Measurements from ENCODE around the gene ULK4. TPM values are rescaled to one million over a fixed set of nuclear protein-coding genes. Genes with fewer than 3 reads are reported as not detected.

ULK4 gene
- total and polyA plus RNA-seq, 9 of the 15 experiments (the other 6 are each of a cell fraction or from before 2014, with no cell fraction given) = 3.0 to 5.9 (median 3.5) TPM

GRCh38 chr3:41272667-41273066, 689.2 kb downstream of the ULK4 start:
- ChIA-PET CTCF (ENCODE audit: low intra/inter-chr PET ratio) (interaction anchor here (0.6 kb wide), 1 partner anchor 1568 kb away, joined by 4 read pairs; no protein-coding TSS in a partner anchor), POLR2A (no interaction called here)
- TF ChIP-seq ZNF583 (CRISPR knock-in tag; IDR thresholded peaks at IDR 0.05) (peak; percentile 98), HOXB6 (CRISPR knock-in tag; IDR thresholded peaks at IDR 0.05; ENCODE audit: borderline replicate concordance) (no peak), ZBED1 (IDR thresholded peaks at IDR 0.05) (no peak), SAP30 (IDR thresholded peaks at IDR 0.05; ENCODE audit: borderline replicate concordance, insufficient read depth, low read depth, low read length, poor library complexity, severe bottlenecking) (no peak), KLF16 (IDR thresholded peaks at IDR 0.05) (no peak), PHTF2 (CRISPR knock-in tag; IDR thresholded peaks at IDR 0.05) (no peak), HLTF (IDR thresholded peaks at IDR 0.05) (no peak), MAX (CRISPR knock-in tag; IDR thresholded peaks at IDR 0.05) (no peak), TRIM24 (IDR thresholded peaks at IDR 0.05) (no peak)
- TF ChIP-seq, protein P1, sequence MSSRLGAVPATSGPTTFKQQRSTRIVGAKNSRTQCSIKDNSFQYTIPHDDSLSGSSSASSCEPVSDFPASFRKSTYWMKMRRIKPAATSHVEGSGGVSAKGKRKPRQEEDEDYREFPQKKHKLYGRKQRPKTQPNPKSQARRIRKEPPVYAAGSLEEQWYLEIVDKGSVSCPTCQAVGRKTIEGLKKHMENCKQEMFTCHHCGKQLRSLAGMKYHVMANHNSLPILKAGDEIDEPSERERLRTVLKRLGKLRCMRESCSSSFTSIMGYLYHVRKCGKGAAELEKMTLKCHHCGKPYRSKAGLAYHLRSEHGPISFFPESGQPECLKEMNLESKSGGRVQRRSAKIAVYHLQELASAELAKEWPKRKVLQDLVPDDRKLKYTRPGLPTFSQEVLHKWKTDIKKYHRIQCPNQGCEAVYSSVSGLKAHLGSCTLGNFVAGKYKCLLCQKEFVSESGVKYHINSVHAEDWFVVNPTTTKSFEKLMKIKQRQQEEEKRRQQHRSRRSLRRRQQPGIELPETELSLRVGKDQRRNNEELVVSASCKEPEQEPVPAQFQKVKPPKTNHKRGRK (tag; IDR thresholded peaks at IDR 0.05) = 0 out of 2 replicates have a peak, but pooled peaks have one; percentile 6
- H4K20me1 ChIP-seq (replicated peaks; ENCODE audit: control insufficient read depth, insufficient read depth, low read length) = no peaks in the 10 kb centered on the region
- H2AFZ ChIP-seq (ENCODE audit: low read depth, low read length) = no peak overlapping the region
- ATAC-seq (no peak), FAIRE-seq (no peak), DNase-seq (ENCODE audit: extremely low read depth in 1 of 4, low spot score in 3 of 4) (no peak)
- intact Hi-C loops (cut with micrococcal nuclease) = no loop called here
- H3K9me3 ChIP-seq (replicated peaks; ENCODE audit: control insufficient read depth, insufficient read depth, low read depth, low read length) = no peaks in the 10 kb centered on the region
- no TSS peak for BruUV-seq (replicated peaks)
- H3K4me3 ChIP-seq = no peak overlapping the region
- peaks cover 0 to 7% of the 10 kb centered on the region in 2 experiments; a peak in 3 of 5 replicates for H3K4me1 ChIP-seq (replicated peaks in 1 of 2; ENCODE audit: control insufficient read depth in 2 of 2, insufficient read depth in 2 of 2, low read length in 2 of 2)
- no peaks in the 10 kb centered on the region for H3K36me3 ChIP-seq (ENCODE audit: control insufficient read depth, insufficient read depth, low read length)
- in situ Hi-C loops (cut with MboI) = no loop called here
- no peaks in the 10 kb centered on the region for H3K9me1 ChIP-seq (ENCODE audit: control insufficient read depth, insufficient read depth, low read length)
- WGBS (ENCODE audit: insufficient coverage, low coverage, missing lambda C conversion rate) = 0% methylated on average over 1 of the region's 1 CpG
- H3K9ac ChIP-seq (ENCODE audit: insufficient read depth in 1 of 2, low read depth in 2 of 2, low read length in 2 of 2) = no peak overlapping the region
- no peak overlapping the region for H3K4me2 ChIP-seq (ENCODE audit: insufficient read depth, low read length)
- no peaks in the 10 kb centered on the region; a peak in 1 of 5 replicates for H3K27me3 ChIP-seq (ENCODE audit: control insufficient read depth in 2 of 2, insufficient read depth in 2 of 2, low read length in 2 of 2)
- H3K27ac ChIP-seq (ENCODE audit: extremely low read depth, low read depth, low read length) = no peak overlapping the region
- H3K79me2 ChIP-seq (ENCODE audit: control insufficient read depth, insufficient read depth, low read length) = no peaks in the 10 kb centered on the region

Data from K562 (cell line).